Vagina (tissue), 2 donors: Measurements from ENCODE around the gene SH3GL2.

Source experiments
- CTCF ChIP-seq, 3 experiments: fragments of 450-650 bp in 2 of 3; fragments of 200-600 bp in 1 of 3; sonication (generic) in 1 of 3; IDR thresholded peaks; one replicate each; pipeline ENCODE4 v1.5.1; 2017 to 2019; ENCODE audit warnings: antibody characterized with exemption in 3 of 3, mild to moderate bottlenecking in 2 of 3, moderate library complexity in 2 of 3
- POLR2AphosphoS5 ChIP-seq, 2 donors: sonication (generic); formaldehyde crosslinking; IDR thresholded peaks; one replicate each; pipeline ENCODE4 v1.9.0; 2017; ENCODE audit warnings: antibody characterized with exemption in 2 of 2, mild to moderate bottlenecking in 2 of 2, low read depth in 1 of 2; ENCODE audit not compliant: insufficient read depth in 1 of 2

- TF ChIP-seq CTCF (IDR thresholded peaks at IDR 0.05) (no peak), POLR2AphosphoS5 (IDR thresholded peaks at IDR 0.05; ENCODE audit: insufficient read depth in 1 of 2, low read depth in 1 of 2) (no peak)
Measured at GRCh38 chr9:17730899-17731298, 152.0 kb downstream of the SH3GL2 start.
